CD4-positive, alpha-beta T cell treated with Interleukin-21 for 1 hour (primary cell): ENCODE measurements around the gene XRRA1.
"Not testable (repeated sequence)": the region's sequence is repeated elsewhere in the genome, so short reads cannot be mapped to it uniquely, and the experiment has no call there.

Source experiments
- DNase-seq: peaks from one replicate; pipeline ENCODE4 v3.0.0-alpha.2; 2020

Gene XRRA1

DNA sequence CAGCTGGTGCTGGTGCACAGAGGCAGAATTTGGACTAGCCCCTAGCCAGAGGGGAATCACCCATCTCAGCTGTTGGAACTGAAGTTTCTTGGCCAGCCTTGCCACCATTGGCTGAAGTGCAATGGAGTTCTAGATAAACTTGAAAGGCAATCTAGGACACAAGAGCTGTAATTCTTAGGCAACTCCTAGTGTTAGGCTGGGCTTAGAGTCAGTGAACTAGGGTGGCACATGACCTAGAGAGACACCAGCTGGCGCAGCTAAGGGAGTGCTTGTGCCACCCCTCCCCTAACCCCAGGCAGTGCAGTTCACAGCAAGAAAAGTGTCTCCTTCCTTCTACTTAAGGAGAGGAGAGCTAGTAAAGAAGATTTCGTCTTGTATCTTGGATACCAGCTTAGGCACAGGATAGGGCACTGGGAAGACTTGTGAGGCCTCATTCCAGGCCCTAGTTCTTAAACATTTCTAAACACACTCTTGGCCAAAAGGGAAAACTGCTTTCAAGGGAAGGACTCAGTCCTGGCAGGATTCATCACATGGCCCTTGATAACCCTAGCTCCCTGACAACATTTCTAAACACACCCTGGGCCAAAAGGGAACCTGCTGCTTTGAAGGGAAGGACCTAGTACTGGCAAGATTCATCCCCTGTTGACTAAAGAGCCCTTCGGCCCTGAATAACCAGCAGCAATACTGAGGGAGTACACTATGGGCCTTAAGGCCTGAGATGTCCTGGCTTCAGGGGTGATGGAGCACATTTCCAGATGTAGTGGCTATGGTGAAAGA, 53.4 kb downstream of the XRRA1 start:
- no peak for DNase-seq

DNA sequence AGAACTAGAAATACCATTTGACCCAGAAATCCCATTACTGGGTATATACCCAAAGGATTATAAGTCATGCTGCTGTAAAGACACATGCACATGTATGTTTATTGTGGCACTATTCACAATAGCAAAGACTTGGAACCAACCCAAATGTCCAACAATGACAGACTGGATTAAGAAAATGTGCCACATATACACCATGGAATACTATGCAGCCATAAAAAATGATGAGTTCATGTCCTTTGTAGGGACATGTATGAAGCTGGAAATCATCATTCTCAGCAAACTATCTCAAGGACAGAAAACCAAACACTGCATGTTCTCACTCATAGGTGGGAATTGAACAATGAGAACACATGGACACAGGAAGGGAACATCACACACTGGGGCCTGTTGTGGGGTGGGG, 55.9 kb downstream of the XRRA1 start:
- DNase-seq, result not testable (repeated sequence)

DNA sequence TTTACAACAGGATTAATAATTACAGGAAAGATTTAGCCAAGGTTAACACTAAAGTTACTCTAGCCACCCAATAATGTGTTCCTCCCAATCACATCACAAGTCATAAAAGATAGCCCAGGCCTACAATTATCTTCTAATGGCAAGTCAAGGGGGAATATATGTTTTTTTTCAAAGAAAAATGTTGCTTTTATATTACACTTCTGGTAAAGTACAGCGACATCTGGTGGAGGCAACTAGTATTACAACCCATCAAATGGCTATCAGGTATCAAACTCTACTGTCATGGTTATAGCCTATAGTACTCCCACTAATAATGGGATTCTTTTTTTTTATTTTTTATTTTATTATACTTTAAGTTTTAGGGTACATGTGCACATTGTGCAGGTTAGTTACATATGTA, 71.8 kb downstream of the XRRA1 start:
- peak; percentile 19 for DNase-seq

DNA sequence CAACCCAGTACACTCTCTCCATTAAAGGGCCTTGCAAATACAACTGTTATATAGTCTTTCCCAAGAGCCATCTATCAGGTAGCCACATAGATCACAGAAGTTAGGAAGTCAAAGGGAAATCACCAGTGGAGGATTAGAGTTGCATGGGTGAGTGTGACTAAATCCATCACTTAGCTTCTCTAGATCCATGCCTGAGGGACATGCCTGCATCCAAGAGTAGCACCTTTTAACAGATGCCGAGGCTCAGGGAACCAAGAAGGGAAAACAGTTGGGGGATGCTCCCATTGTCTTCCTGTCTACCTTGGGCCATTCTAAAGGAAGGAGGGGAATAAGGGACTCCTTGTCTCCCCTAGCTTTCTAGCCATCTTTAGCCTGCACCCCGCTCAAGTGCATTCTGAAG, 77.9 kb downstream of the XRRA1 start:
- no peak for DNase-seq

DNA sequence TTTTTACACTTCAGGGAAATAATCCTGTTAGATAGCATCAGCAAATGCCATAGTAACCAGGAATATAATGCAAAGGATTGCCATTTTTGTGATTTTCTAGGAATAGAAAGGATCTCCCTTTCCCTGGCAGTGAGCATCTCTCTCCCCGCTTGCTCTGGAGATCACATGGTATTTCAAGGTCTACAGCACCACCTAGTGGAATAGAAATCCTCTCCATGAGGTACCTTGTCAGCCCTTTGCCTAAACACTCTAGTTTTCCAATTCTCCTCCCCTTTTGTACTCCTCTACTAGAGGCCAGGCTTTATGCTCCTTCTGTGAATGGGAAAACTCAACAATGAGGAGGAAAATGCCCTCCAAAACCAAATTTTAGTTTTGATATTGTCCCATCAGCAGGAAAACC, 78.4 kb downstream of the XRRA1 start:
- peak; percentile 25 for DNase-seq

DNA sequence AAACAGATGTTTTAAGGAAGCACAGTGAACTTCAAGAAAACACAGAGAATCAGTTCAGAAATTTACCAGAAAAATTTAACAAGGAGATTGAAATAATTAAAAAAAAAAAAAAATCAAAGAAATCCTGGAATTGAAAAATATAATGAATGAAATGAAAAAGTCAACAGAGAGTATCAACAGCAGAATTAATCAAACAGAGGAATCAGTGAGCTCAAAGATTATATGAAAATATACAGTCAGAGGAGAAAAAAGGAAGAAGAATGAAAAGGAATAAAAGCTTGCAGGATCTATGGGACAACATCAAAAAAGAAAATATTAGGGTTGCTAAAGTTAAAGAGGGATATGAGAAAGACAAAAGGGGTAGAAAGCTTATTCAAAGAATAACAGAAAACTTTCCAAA, 82.3 kb downstream of the XRRA1 start:
- no peak for DNase-seq

DNA sequence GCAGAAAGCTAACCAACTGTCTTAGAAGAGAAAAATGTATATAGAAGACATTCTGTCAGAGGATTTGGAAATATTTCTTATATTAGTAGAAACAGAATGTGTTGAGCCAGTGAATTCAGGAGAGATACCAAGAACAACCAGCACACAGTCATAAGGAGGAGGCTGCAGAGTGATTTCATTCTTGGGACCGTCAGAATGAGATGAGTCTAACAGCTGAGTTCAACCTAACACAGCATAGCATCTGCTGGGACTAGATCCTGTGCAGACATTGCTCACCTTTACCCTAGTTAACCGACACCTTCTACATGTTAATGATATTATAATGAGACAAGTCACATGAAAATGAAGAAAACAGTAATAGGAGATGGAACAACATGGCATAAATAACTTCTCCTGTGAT, 85.5 kb downstream of the XRRA1 start:
- no peak for DNase-seq

DNA sequence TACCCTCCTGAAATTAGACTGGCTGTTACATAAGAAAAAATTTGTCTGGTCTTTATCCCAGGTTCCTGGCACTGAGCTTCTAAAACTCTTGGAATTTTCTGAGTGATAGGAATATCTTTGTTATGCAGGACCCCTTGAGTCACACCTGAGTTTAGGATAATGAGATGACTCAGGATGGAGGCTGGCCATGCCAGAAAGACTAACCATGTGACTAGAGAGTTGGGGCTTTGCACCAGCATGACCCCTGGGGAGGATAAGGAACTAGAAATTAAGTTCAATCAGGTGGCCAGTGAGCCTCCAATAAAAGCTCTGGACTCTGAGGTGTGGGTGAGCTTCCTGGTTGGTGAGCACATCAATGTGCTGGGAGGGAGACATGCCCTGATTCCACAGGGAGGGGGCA, 88.1 kb downstream of the XRRA1 start:
- DNase-seq, result no peak

DNA sequence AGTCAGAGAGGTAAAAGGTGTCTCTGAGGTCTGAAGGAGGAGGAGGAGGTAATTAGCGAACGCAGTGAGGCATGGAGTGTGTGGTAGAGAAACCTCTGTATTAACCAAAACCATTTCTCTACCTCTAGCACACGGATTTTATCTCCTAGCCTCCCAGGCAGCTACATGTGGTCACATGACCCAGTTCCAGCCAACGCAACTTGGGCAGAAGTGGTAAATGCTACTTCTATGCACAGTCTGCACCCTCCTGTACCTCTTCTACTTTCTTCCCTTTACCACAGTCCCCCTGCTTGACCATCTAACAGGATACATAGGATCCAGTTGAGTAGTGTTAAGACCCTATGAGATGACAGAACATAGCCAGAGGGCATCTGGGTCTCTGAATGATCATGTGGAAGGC, 95.7 kb downstream of the XRRA1 start:
- DNase-seq, result no peak

DNA sequence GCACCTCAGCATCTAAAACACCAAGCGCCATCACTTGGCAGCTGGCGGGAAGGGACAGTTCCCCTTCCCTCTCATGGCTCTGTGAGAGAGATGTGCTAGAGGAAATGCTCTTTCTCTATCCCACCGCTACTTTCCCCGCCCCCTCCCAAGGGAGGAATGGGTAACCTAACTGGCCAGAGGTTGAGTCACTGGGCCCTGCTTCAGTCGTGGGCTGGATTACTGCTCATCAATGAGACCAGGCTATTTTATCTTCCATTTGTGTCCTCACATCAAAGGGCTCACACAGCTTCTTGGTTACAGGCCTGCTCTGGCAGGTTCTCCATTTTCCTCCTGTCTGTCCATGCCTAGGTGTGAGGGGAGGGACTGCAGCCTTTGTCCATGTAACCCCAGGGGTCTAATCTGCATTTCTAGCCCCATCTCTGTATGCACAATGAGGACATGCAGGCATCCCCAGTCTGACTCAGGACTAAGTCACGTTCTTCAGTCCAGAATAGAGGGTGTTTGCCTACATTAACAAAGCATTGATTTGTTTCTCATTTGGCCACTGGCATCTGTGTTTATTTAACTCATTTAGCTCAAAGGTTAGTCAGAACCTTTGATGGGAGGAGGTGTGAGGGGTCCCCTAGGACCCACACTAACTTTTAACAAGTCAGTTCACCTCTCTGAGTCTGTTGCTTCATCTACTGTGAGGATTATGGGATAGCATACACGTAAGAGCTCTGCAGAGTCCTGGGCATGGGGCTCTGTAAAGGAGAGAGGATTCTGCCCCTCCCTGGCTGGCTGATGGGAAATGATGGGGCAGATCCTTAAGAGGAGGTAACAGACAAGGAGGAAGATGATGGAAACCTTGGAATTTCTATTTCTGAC, 99.1 kb downstream of the XRRA1 start:
- DNase-seq, result no peak

DNA sequence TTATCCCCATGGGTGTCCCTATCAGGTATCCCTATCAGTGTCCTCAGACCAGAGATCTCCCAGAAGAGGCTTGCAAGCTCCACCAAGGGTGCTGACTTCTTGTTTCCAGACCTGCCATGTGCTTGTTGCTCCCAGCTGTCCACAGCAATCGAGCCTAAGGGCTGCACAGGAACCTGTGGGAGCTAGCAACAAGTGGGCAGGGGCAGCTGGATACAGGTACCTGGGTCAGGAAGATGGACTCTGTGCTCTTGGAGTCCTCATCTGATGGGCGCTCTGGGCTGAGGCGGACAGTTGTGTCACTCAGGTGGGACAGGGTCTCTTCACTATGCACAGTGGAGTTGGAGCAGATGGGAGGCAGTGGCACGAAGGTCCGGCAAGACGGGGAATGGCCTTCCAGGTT, 101.0 kb downstream of the XRRA1 start:
- DNase-seq, result no peak

DNA sequence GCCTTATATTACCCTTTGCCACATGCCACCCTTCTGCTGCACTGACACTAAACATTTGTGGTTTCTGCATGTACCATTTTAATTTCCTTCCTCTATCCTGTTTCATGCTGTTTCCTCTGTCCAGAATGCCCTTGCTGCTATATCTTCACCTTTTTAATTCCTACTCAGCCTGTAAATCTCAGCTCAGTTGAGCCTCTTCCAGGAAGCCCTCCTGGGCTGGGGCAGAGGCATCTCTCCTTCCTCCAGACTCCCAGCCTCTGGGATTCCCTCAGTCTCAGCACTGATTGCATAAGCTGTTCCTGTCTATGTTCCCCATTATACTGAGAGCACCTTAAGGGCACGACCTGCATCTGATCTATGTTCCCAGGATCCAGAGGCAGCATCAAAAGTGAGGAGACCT, 101.5 kb downstream of the XRRA1 start:
- DNase-seq, result no peak

DNA sequence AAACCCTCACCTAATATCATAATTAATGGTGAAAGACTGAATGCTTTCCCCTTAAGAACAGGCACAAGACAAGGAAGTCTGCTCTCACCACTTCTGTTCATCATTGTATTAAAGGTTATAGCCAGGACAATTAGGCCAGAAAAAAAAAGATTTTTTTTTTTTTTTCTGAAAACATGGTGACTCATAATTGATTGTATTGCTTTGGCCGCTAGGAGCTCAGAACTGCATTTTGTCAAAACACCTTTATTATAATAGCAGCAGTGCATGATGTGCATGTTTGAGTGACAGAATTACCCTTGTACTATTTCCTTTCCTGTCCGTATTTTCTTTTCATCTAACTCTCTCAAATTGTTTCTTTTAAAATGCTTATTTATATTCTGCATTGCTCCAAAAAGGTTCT, 102.1 kb downstream of the XRRA1 start:
- DNase-seq, result no peak

DNA sequence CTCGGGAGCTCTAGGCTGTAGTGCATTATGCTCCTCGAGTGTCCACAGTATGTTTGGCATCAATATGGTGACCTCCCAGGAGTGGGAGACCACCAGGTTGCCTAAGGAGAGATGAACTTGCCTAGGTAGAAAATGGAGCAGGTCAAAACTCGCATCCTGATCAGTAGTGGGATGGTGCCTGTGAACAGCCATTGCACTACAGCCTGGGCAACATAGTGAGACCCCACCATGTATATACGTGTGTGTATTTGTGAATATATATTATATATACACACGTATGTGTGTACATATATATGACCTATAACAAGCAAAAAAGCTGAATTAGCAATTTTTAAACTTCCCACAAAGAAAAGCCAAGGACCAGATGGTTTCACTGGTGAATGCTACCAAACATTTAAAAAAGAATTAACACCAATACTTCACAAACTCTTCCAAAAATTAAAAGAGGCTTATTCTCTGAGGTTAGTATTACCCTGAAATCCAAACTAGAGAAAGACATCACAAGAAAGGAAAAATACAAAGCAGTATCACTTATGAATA, 102.8 kb downstream of the XRRA1 start:
- DNase-seq, result no peak

DNA sequence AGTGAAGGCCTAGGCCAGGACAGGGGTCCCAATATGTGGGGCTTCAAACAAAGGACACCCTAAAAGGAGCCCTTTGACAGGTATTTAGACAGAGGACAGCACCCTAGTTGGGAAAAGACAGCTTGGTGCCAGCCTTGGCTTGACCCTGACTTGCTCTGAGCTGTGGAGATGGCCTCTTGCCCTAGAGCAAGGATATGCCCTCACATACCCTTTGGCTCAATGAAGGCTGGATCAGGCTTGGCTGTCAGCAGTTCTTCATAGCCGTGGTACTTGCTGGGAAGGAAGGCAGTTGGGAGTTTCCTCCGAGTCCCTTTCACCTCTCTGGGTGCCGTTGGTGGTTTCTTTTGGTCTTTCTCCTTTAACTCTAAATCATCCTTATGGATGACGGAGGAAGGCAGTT, 104.0 kb downstream of the XRRA1 start:
- no peak for DNase-seq

DNA sequence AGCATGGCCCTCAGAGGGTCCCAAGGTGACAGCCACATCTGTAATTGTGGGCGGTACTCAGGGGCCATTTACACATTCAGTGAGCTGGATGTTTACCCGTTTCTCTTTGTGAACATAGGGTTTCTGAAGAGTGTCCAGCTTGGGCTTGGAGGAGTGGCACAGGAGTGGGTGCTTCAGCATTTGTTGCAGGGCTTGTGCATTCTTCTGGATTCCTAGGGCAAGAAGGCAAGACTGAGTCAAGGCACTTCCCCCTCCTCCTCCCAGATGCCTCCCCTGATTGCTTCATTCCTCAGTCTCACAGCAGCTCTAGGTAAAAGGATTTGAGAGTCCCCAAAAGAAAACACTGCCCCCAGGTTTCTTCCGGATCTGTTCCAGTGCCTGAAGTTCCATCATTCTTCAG, 104.8 kb downstream of the XRRA1 start:
- DNase-seq, result no peak

DNA sequence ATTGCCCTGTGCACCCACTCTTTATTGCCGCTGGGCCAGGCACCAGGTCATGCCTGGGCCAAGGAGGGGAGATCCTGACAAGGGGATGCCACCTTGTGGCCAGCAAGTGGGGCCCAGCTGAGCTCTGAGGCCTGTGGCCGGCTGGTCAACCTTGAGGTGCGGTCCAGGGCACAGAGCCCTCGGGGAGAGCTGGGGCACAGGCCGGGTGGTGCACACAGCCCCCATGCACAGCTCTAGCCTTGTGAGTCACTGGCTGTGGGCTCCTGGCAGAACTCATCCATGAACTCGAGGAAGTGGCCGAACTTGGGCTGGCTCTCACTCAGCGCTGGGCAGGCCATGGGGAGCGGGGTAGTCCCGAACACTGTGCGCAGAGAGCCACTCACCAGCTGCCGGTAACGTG, 105.9 kb downstream of the XRRA1 start:
- DNase-seq, result no peak

DNA sequence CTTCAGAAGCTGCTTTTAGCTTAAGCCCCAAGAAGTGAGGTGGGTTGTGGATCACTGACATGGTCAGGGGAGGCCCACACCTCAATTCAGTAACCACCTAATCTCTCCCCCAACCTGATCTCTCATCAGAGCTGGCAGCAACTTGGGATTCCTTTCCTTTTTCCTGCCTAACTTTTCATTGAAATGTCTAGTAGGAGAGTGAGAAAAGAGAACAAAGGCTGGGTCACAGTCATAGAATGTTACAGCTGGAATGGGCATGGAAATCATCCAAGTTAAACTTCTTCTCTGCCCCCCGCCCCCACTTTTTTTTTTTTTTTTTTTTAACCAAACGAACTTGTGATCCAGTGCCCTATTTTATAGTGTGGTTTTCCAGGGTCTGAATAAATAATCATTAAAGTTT, 108.4 kb downstream of the XRRA1 start:
- DNase-seq, result no peak

DNA sequence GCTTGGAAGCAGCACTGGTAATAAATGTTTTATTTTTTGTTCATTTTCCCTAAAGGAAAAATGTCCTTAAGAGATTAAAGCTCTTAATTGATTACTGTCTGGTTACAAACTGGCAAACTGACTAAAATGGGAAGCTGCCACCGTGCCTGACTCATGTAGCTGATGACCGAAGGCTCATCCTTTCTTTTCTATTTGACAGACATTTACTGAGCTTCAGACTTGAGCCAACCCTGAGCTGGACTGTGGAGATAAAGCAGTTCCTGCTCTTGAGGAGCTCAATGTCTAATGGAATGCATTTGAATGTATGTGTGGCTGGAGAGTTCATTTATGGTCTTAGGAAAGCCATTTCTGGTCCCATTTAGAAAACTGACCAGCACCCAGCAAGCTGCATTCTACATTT, 108.9 kb downstream of the XRRA1 start:
- DNase-seq, result no peak

DNA sequence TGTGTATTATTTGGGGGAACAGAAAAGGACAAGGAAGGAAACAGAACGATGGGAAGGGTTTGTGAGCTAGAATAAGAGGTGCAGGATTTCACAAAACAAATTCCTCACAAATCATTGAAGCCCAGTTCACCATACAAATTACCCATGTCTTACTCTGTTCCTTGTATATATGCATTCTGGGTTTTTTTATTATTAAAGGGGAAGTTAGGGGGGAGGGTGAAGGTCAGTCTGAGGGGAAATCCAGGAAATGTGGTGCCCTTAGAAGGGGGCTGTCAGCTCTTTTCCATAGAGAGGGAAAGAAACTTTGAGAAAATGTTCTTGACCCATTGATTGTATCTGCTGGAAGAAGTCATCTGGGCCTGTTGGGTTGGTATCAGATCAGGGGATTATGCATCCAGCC, 109.4 kb downstream of the XRRA1 start:
- no peak for DNase-seq

DNA sequence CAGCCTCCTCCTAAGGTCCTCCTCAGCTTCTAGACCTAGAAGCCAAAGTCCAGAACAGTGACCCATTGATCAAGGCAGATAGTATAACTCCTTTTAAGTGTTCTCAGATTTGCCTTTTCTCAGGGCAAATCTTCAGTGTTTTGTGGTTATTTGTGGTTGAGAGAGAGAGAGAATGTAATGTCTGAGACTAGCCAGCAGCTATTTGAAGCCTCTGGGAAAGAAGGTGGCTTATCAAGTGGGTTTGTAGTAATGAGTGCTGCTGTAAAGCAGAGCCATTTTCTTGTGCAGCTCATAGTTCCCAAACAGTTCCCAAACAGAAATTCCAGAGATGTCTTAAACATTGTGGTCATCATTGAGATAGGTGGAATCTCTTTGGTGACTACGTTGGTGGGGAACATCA, 110.7 kb downstream of the XRRA1 start:
- DNase-seq, result no peak

DNA sequence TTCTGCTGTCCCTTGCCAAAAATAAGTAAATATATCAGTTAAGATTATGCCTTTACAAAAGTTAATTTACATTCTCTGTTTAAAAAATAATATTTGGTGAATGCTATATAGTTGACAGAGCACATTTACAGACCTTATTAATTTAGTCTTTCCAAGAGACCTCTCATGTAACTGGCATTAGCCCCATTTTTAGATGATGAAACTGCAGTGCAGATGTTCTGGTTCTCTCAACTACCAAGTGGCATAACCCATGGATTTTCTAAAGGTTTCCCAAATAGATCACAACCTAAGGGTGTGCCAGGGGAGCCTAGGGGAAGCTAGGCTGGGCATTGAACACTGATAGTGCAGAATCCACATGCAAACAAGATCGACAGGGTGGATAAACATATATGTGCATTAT, 111.7 kb downstream of the XRRA1 start:
- no peak for DNase-seq

DNA sequence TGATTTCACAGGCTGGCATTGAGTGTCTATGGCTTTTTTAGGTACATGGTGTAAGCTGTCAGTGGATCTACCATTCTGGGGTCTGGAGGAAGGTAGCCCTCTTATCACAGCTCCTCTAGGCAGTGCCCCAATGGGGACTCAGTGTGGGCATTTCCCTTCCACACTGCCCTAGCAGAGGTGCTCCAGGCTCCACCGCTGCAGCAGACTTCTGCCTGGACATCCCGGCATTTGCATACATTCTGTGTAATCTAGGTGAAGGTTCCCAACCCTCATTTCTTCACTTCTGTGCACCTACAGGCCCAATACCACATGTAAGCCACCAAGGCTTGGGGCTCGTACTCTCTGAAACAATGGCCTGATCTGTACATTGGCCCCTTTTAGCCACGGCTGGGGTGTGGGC, 122.0 kb downstream of the XRRA1 start:
- no peak for DNase-seq

DNA sequence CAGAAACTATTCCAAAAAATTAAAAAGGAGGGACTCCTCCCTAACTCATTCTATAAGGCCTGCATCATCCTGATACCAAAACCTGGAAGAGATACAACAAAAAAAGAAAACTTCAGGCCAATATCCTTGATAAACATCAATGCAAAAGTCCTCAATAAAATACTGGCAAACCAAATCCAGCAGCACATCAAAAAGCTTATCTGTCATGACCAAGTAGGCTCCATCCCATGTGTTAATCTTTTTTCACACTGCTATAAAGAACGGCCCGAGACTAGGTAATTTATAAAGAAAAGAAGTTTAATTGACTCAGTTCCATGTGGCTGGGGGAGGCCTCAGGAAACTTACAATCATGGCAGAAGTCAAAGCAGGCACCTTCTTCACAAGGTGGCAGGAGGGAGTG, 123.3 kb downstream of the XRRA1 start:
- DNase-seq, result not testable (repeated sequence)
